ENCODE data around the gene AFF3. TPM values are rescaled to one million over a fixed set of nuclear protein-coding genes. Genes with fewer than 3 reads are reported as not detected.

The AFF3 gene
- total RNA-seq, 1 donor from 2014 or later: 12.2 TPM

- Mint-ChIP-seq H3K27me3 (ENCODE audit: unreplicated experiment) (no peaks in the 10 kb centered on the region), H3K9me3 (ENCODE audit: unreplicated experiment) (no peaks in the 10 kb centered on the region), H3K4me1 (ENCODE audit: unreplicated experiment) (peaks cover 14% of the 10 kb centered on the region), H3K27ac (ENCODE audit: unreplicated experiment) (no peak overlapping the region), H3K36me3 (ENCODE audit: low read depth, unreplicated experiment) (no peaks in the 10 kb centered on the region), H3K4me3 (ENCODE audit: unreplicated experiment) (no peak overlapping the region)
- TF ChIP-seq CTCF (IDR thresholded peaks at IDR 0.05; ENCODE audit: unreplicated experiment): no peak
- DNase-seq (ENCODE audit: low spot score): no peak
Measured at GRCh38 chr2:99812426-99812825, 330.0 kb downstream of the AFF3 start.

DNA sequence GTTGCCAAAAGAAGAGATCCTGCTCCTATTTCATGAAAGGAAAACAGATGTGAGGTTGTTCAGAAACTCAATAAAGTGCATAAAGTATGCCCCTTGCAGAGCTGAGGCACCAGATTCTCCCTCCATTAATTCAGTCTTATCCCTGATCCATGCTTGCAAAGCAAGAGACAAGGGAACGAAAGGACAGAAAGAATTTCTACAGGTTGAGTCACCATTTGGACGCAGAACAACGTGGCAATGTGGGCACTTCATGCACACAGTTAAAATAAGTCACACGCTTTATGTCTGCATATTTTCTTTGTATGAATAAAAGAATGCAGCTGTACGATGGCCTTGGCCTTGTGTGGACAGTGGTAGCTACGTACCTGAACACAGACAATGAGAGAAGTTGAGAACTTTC lies 330.8 kb downstream of the AFF3 start:
- no peaks in the 10 kb centered on the region for H3K9me3 Mint-ChIP-seq (ENCODE audit: unreplicated experiment)
- DNase-seq (ENCODE audit: low spot score): no peak
- peaks cover 15% of the 10 kb centered on the region for H3K4me1 Mint-ChIP-seq (ENCODE audit: unreplicated experiment)
- H3K36me3 Mint-ChIP-seq (ENCODE audit: low read depth, unreplicated experiment): no peaks in the 10 kb centered on the region
- no peaks in the 10 kb centered on the region for H3K27me3 Mint-ChIP-seq (ENCODE audit: unreplicated experiment)
- no peak overlapping the region for H3K4me3 Mint-ChIP-seq (ENCODE audit: unreplicated experiment)
- no peak for TF ChIP-seq CTCF (IDR thresholded peaks at IDR 0.05; ENCODE audit: unreplicated experiment)
- no peak overlapping the region for H3K27ac Mint-ChIP-seq (ENCODE audit: unreplicated experiment)

DNA sequence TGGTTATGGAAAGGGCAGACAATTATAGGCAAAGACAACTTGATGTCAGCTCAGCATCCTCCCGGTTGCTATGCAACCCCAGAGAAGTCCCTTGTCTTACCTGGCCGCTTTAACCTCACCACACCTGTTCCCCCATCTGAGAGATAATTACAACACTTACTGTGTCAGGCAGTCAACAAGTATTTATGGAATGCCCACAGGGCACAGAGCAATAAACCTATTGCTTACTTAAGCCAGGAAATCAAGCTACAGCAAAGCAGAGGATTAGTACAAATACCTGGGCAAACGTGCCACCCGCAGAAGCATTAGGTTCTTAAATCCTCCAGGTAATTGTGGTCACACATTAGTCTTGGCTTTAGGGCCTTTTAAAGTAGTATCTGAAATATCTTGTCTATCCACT lies 332.2 kb downstream of the AFF3 start:
- TF ChIP-seq CTCF (IDR thresholded peaks at IDR 0.05; ENCODE audit: unreplicated experiment): no peak
- Mint-ChIP-seq H3K4me1 (ENCODE audit: unreplicated experiment) (peaks cover 20% of the 10 kb centered on the region), H3K27me3 (ENCODE audit: unreplicated experiment) (no peaks in the 10 kb centered on the region), H3K27ac (ENCODE audit: unreplicated experiment) (no peak overlapping the region), H3K9me3 (ENCODE audit: unreplicated experiment) (no peaks in the 10 kb centered on the region), H3K4me3 (ENCODE audit: unreplicated experiment) (no peak overlapping the region), H3K36me3 (ENCODE audit: low read depth, unreplicated experiment) (no peaks in the 10 kb centered on the region)
- DNase-seq (ENCODE audit: low spot score): no peak

GRCh38 chr2:99809259-99809900 lies 333.0 kb downstream of the AFF3 start:
- H3K27ac Mint-ChIP-seq (ENCODE audit: unreplicated experiment): no peak overlapping the region
- peaks cover 20% of the 10 kb centered on the region for H3K4me1 Mint-ChIP-seq (ENCODE audit: unreplicated experiment)

More at GRCh38 chr2:99809259-99809900, 333.0 kb downstream of the AFF3 start:
- no peaks in the 10 kb centered on the region for H3K36me3 Mint-ChIP-seq (ENCODE audit: low read depth, unreplicated experiment)
- no peak overlapping the region for H3K4me3 Mint-ChIP-seq (ENCODE audit: unreplicated experiment)
- no peaks in the 10 kb centered on the region for H3K9me3 Mint-ChIP-seq (ENCODE audit: unreplicated experiment)
- DNase-seq (ENCODE audit: low spot score): no peak
- TF ChIP-seq CTCF (IDR thresholded peaks at IDR 0.05; ENCODE audit: unreplicated experiment): no peak
- no peaks in the 10 kb centered on the region for H3K27me3 Mint-ChIP-seq (ENCODE audit: unreplicated experiment)
